HK-2 (cell line): ENCODE measurements around the gene MICOS13.

Experiments
- DNase-seq: peaks from one replicate; pipeline ENCODE4 v3.0.0-alpha.2; 2018; ENCODE audit not compliant: unreplicated experiment

MICOS13 gene

GRCh38 chr19:5628919-5629481 lies 51.3 kb downstream of the MICOS13 start:
- no peak for DNase-seq

- DNase-seq = no peak
Observed at GRCh38 chr19:5628461-5628860, 51.9 kb downstream of the MICOS13 start.
